ENCODE measurements around the gene LTF.

LTF gene

DNA sequence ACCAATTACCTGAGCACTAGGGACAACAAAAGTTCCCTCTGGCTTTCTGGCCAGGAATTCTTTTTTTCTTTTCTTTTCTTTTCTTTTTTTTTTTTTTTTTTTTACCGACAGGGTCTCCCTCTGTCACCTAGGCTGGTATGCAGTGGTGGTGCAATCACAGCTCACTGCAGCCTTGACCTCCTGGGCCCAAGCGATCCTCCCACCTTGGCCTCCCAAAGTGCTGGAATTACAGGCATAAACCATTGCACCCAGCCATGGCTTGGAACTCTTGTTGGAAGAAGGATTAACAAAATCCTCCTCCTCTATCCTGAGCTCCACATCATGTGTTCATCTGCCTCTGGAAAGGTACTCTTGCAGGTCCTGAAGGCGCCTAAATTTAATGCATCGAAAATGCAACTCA, 2.9 kb upstream of the LTF start:
- no peak for DNase-seq

DNA sequence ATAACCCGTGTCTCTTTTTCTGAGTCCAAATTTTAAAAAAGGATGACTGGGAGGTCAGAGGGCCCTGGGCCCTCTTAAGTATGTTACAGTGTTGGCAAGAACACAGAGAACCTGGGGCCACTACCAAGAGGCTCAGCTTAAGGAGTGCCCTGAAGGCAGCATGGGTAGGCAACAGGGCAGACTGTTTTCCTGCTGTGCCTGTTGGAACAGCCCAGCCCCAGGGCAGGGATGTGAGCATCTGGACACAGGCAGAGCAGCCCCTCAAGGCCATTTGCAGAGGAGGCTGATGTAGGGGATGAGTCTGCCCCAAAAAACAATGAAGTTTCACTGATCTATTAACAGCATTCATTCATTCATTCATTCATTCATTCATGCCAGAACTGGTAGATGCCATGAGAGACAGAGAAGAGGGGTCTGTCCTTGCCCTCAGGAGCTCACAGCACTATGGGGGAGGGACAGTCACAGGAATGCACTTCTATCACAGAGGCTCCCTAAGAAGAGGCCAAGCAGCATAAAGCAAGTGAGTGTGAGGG, 2.2 kb upstream of the LTF start:
- DNase-seq, result no peak

DNA sequence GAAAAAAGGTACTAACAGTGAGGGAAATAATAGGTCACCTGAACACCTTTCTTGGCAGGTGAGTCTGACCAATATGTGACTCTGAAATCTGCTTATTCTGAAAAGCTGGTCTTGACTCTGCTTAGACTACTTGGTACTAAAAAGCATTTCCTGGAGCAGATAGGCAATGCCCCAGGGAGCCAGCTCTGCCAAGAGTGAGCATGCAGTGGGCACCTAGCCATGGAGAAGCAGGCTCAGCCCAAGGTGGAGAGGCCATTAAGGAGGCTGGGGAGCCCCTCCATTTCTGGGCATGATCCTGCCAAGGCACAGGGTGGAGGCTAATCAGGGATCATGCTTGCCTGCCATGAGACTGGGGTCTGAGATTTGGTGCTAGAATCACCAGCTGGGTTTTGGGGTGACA, 1.6 kb upstream of the LTF start:
- no peak for DNase-seq

DNA sequence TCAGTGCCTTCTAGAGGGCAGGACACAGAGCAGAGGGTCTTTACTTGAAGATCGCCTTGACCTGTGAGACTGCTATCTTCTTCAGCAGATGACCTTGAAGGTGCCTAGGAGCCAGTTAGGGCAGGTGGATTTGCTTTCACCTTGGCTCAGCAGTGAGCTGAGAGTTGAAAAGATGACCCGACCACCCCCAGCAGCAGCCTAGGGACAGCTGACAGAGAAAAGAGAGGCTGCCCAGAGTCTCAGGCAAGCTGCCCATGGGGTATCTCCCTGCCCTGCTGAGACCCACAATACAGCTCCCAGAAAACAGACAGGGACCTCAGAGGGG, 453 bp upstream of the LTF start:
- no peak for DNase-seq

DNA sequence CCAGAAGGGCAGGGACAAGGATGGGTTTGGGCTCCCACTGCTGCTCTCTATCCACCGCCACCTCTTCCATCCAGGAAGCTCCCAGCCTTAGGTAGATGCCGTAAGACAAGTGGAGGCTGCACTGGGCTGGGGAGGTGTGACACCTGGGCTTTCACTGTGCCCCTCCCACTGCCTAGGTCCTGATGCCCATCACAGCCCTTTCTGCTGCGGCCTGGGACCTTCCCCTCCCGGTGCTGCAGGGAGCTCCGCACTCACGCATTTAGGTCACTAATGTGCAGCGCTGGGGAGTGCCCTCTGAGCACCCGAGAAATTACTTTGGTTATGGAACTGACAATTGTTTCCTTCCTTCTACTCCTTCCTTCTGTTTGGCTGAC, 850 bp downstream of the LTF start:
- no peak for DNase-seq

DNA sequence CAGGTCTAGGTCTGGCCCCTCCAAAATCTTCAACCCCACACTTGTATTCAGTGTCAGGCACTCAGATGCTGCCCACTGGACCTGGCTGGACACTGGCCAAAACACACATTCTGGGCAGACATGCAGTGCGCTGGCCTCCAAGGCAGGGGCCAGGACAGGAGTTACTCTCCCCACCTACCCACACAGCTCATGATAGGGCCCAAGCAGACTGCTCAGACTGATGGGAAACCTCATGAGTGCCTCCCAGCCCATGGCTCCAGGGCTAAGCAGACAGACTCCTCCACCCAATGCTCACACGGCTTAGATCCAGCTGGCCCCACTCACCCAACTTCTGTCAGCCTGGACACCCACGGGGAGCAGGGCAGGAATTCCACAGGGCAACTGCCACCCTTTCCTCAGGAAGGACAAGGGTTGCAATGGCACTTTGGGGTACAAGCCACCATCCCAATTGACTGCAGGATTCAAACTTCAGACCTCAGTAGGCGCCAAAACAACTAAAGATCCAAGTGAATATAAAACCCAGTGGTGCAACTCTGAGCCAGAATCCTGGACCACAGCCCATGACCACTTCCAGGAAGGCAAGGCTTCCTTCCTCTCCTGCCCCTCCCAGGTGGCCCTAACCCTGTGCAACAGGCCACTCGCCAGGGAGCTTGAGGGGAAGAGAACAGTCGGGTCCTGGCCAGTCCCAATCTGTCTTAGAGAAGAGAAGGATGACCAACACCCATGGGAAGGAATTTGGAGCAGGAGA, 1.4 kb downstream of the LTF start:
- DNase-seq, result no peak

DNA sequence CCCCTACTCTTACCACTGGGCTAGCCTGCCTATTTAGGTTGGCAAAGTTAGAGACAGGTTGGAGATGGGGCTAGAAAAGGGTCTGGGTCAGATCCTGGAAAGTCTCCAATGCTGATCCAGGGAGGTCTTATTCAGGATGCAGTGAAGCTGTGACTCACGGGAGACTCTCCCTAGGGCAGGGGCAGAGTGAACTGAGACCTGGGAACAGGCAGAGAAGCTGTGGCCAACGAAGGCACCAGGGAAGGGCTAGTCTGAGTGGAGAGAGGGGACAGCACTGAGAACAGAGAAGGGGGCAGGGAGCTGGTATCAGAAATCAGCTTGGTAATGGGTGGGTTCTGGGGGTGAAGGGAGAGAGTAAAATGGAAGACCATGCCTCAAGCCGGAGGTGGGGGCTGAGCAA, 2.2 kb downstream of the LTF start:
- no peak for DNase-seq

DNA sequence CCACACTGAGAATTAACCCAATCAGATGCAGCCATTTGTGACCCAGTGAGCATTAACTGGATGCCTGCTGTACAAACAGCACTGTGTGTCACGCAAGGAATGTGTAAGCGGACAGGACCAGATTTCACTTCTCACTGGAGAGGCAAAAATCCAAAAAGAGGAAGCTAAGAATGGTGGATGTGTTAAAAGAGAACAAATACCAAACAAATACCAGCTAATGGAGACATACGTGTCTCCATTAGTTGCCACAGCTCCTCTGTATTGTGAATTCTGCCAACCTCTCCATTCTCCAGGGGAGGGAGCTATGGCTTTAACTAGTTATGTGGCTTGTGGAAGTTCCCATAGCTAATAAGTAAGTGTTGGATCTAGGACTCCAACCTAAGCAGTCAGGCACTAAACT, 2.6 kb downstream of the LTF start:
- no peak for DNase-seq

DNA sequence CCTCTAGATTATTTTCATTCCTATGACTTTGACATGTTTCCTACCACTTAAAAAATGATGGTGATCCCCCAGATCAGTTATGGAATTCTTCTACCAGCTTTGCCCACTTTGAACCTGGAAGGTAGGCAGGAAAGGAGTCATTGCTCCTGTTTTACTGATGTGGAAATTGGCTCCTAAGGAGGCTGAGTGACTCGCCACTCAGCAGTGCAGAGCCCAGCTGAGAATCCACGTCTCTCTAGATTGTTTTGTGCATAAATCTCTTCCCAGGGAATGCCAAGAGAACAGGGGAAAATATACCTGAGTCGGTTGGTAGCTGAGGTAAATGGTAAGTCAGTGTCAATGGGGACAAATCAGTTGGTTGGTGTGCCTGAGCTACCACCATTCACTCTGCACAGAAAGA, 4.7 kb downstream of the LTF start:
- no peak for DNase-seq

DNA sequence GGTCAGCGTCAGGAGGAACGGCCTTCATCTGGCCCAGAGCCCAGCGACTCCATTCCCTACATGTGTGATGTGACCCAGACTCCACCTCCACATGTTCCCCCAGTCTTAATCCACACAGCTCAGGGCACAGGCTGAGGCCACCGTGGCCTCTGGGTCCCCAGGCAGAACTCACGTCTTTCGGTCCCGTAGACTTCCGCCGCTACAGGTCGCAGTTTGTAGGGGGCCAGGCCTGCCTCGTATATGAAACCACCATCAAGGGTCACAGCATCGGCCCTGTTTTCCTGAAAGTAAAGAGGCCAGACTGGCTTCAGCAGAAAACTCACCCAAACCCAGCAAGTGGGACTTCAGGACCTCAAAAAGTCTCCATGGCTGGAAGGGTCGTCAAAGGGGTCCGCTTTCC, 8.6 kb downstream of the LTF start:
- DNase-seq, result no peak

DNA sequence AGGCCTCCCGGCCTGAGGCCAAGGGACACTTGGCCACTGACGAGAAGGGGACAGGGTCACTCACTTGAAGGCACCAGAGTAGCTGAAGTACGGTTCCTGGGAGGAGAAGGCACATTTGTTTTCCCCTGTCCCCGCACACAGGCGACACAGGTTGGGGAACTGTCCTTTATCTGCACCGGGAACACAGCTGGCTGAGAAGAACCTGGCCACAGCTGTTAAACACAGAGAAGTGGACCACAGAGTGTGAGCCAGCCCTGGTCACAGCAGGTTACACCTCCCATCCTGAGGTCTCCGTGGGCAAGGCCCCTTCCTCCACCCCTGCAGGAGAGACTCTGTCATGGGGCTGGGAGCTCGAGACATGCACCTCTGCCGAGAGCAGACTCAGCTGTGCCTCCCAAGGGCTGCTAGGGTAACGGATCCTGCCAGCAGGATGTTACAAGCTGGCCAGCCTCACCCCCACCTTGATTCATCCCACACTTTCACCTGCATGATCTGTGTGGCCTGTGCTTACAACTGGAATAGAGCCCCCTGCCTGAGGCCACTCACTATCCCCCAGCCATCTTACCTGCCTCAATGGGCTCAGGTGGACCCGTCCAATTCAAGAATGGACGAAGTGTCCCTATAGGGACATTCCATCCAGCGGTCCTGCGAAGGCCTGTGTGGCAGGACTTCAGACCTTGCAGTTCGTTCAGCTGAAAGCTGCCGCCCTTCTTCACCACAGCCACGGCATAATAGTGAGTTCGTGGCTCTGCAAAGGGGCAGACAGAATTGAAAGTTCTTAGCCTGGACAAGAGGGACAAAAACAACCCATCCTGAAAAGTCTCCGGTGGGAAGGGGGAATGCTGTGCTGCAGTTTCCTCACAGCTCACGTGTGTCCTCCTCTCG, 9.2 kb downstream of the LTF start:
- DNase-seq, result no peak

DNA sequence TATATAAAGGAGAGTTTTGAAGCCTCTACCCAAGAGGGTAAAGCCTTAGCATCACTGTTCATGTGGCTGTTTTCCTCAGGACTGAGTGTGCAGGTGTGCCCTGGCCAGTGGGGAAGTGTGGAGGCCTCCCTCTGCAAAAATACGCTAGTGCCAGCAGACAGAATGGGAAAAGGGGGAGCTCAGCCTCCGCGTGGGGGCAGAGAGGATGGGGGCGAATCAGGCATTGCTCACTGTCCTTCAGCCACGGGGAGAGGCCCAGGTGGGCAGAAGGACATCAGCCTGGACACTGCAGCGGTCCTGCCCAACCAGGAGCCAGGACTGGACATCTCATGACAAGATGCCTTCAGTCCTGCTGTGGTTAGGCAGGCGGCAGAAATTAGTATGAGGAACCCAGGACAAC, 10.1 kb downstream of the LTF start:
- no peak for DNase-seq

DNA sequence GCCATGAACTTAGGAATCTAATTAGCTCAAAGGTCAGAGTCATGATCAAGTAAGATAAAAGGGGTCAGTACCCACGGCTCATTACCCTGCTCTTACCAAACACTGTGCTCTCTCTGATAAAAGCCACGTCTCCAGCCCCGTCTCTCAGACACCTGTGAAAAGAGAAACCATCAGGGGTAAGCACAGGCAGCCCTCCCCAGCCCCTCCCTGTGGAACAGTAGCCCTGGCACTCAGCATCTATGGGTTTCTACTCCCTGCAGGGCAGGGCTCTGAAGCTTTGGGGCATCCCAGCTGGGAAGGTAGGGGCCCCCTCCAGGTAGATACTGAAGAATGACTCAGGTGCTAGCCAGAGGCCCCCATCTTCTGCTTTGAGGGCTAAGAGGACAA, 10.5 kb downstream of the LTF start:
- DNase-seq, result no peak

DNA sequence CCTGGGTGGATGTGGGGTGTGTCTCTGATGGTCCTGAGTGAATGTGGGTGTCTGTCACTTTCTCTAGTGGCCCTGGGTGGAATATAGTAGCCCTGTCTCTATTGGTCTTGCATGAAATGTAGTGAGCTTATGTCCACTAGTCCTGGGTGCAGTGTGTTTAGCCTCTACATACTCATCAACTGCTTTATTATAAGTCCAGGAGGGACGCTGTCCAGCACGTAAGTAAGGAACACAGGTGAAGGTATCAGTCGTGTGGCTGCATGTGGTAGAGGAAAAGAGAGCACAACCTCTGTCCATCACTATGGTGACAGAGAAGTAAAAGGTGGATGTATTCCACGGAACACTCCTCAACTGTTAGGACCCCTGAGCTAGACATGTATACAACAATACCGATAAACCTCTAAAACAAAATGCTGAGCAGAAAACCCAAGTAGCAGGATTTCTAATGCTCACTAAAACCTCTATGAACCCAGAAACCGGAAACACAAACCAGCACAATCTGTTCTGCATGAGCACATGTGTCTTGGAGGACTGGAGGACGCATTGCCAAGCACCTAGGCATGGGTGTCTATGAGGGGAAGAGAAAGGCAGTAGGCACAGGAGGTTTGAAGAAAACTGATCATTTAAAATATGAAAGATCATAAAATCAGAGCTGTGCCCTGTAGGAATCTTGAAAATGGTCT, 11.0 kb downstream of the LTF start:
- no peak for DNase-seq

DNA sequence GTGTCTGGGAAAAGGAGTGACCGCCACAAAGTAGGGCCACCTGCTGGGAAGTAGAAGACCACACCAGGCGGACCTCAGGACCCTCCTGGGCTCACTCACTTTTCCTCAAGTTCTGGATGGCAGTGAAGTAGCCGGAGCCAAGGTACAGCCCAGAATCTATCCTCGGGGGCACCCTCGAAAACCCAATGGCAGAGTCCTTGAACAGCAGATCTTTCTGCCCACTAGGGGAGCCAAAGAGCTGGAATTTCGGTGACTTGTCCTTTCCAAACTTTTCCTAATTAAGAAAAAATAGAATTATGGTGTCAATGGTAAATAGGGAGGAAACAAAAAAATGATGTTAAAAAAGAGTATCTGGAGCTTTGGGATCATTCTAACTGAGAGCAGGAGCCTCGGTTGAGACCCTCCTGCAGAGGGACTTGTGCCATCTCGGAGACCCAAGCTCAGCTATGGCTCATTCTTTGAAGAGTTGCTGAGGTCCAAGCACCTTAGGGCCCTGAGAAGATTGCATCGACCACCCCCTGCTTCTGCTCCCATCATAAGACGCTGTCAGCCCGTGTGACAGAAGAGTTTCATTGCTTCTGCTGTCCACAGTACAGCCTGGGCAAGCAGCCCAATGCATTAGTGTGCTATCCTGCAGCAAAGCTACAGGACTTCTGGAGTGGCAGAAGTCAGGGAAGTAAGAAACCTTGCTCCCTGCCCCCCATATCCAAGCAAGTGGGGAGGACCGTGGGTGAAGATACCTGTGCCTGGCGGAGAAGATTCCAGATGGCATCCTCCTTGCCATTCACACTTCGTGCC, 14.8 kb downstream of the LTF start:
- no peak for DNase-seq

DNA sequence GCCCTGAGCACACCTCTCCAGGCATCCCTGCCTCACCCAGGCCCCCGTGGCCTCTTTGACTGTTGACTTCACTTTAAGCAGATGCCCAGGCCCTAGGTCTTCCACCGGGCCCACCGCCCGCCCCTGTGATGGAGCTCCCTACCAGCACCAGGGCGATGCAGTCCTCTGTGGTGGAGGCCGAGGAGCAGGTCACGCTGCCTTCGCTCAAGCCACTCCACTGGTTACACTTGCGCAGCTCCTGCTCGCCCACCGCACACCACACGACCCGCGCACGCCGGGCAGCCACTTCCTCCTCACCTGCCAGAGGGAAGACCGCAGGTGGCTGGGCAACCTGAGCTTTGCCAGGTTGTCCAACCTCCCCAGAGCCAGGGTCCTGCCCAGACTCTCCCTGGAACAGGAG, 16.0 kb downstream of the LTF start:
- DNase-seq, result no peak

DNA sequence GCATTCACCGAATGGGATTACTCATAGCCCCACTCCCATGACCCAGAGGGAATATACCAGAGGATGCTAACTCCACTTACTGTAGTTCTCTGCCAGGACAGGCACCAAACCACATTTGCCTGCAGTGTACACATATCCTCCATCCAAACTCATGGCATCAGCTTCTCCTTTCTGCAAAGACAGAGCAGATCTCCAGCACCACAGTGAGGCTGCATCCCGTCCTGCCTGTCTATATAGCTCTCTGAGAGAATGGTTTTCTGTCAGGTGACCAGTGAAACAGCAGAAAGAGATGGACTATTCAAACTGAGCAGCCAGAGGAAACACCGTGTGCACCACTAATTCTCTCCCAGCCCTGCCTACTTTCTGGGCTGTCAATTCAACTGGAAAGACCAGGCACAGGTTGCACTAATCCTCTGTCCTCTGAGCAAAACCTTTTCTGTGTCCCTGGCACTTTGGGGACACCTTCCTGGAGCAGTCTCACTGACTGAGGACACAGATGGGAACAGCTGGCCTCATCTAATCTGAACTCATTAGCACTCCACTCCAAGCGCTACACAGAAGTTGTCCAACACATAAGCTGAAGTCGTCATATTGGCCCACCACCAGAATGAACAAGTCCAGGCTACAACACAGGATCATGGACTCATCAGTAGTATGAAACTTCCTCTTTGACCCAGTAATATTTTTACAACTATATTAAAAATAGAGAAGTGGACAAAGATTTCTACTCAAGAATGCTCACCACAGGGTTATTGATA, 17.3 kb downstream of the LTF start:
- no peak for DNase-seq

DNA sequence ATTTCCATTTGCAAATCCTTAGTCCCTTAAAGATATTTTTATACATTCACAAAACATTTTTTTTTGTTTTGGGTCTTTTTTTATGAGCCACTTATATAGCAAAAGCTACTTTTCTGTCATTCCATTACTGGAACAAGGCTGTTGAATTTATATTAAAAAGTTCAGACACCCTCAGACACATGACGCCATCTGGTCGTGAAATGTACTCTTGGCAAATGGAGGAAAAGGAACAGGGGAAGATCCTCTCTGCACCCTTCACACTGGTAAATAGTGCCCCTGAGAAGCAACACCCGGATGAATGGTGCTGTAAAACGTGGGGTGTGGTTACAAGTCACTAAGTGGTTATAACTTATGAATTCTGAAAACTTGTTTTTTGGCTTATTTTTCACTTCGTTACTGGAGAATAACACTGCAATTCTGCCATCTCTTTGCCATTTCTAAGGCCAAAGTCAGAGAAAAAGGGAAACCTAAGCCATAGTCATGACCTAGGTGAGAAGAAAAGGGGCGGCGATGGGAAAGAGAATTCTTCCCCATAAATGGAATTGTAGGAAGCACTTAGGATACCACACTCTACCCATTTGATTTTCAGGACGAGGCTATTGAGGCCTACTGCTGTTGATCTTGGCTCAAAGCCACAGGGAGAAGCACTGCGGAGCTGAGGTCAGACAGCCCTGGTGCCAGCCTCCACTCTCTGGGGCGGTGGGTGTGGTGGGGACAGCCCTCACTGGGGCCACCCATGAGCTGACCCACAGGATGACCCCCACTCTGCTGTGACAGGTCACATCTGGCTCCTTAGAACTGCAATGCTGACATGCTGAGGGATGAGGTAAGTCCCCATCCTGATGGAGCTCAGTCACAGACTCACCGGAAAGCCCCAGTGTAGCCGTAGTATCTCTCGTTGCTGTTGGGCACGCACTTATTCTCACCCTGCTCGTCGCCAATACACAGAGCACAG, 21.9 kb downstream of the LTF start:
- peak; percentile 35 for DNase-seq

DNA sequence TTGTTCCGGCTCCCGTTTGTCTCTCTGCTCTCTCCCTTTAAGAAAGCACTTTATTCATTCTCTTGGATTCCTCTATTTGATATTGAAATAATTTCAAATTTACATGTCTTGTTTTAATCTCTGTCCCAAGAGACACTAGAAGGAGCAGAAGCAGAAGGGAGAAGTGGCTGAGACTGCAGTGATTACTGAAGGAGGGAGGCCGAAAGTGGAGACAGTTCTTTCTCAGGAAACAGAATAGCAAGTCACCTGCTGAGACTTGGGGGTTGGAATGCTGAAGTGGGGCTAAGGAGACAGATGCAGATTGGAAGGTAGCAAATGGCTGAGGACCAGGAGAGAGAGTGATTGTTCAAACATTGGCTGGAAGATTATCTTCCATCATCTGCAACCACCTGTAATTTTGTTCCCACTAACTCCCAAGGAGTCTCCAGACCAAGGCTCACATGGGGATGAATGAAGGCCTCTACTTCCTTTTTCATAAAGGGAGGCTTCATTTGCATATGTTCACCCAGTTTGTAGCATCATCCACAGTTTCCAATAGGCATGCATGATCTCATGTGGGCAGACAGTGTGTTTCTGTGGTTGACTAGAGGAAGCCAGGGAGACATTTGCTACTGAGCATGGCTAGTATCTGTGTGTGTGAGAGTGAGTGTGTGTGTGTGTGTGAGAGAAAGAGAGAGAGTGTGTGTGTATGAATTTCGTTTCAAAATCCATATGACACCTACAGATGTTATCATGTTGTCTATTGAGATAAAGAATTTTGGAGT, 24.0 kb downstream of the LTF start:
- DNase-seq, result peak; percentile 21

DNA sequence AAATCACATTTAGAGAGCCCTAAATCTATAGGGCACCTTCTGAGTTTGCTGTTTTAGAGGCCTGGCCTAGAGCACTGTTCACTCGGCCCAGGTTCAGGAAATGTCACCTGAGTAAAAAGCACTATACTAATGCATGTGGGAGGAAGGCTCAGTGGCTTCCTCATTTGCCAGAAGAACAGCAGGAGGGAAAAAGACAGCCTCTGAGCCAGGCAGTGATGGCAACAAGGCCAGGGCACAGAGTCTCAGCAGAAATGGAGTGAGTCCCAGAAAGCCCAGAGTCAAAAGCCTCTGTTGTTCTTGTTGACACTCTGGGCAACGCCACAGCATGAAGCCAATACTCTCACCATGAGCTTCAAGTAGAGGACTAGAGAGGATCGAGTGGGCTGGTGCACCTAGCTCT, 25.9 kb downstream of the LTF start:
- DNase-seq, result peak; percentile 32
